Measurements from ENCODE around the gene ARHGEF18.

GRCh38 chr19:7304200-7304599, 44.5 kb upstream of the ARHGEF18 start:
- no peak for TF ChIP-seq POLR2A (IDR thresholded peaks at IDR 0.05; ENCODE audit: low read length)
- no peak for TF ChIP-seq GATA1 (IDR thresholded peaks at IDR 0.05; ENCODE audit: low read depth, low read length)

Measured in erythroblast (primary cell).